Mesothelial cell of epicardium (in vitro differentiated cells): ENCODE results near the gene MEIS3. TPM values are rescaled to one million over a fixed set of nuclear protein-coding genes. Genes with fewer than 3 reads are reported as not detected.
A peak's percentile ranks its signal among the peaks of the same experiment; 100 is the strongest.

Experiments used
- DNase-seq, 2 experiments: peaks; one replicate each; pipeline ENCODE4 v3.0.0; 2021; ENCODE audit warnings: low spot score in 2 of 2; ENCODE audit not compliant: unreplicated experiment in 2 of 2
- H3K27ac Mint-ChIP-seq: 2 replicates; pipeline ENCODE4 v1.8.0; 2021; ENCODE audit warnings: mixed read lengths
- H3K27me3 Mint-ChIP-seq: 2 replicates; pipeline ENCODE4 v1.8.0; 2021; ENCODE audit warnings: low read depth, mixed read lengths
- H3K36me3 Mint-ChIP-seq: 2 replicates; pipeline ENCODE4 v1.8.0; 2021; ENCODE audit warnings: mixed read lengths
- H3K4me1 Mint-ChIP-seq: 2 replicates; pipeline ENCODE4 v1.8.0; 2021; ENCODE audit warnings: mixed read lengths
- H3K4me3 Mint-ChIP-seq: 2 replicates; pipeline ENCODE4 v1.8.0; 2021; ENCODE audit warnings: mild to moderate bottlenecking, moderate library complexity, mixed read lengths
- H3K9me3 Mint-ChIP-seq: 2 replicates; pipeline ENCODE4 v1.8.0; 2021; ENCODE audit warnings: mixed read lengths
- total RNA-seq: library from RNA; stranded (reverse); gene quantifications from 3 replicates; pipeline ENCODE4 v1.2.1, GENCODE V29; 2021
- TF ChIP-seq, protein P1 (sequence below): fragments of 200-600 bp; sonication (generic); IDR thresholded peaks from one replicate; pipeline ENCODE4 v1.5.0; 2021; ENCODE audit warnings: antibody characterized with exemption; ENCODE audit not compliant: unreplicated experiment

MEIS3 gene
- total RNA-seq, 1 donor from 2014 or later, result 273 TPM

DNA sequence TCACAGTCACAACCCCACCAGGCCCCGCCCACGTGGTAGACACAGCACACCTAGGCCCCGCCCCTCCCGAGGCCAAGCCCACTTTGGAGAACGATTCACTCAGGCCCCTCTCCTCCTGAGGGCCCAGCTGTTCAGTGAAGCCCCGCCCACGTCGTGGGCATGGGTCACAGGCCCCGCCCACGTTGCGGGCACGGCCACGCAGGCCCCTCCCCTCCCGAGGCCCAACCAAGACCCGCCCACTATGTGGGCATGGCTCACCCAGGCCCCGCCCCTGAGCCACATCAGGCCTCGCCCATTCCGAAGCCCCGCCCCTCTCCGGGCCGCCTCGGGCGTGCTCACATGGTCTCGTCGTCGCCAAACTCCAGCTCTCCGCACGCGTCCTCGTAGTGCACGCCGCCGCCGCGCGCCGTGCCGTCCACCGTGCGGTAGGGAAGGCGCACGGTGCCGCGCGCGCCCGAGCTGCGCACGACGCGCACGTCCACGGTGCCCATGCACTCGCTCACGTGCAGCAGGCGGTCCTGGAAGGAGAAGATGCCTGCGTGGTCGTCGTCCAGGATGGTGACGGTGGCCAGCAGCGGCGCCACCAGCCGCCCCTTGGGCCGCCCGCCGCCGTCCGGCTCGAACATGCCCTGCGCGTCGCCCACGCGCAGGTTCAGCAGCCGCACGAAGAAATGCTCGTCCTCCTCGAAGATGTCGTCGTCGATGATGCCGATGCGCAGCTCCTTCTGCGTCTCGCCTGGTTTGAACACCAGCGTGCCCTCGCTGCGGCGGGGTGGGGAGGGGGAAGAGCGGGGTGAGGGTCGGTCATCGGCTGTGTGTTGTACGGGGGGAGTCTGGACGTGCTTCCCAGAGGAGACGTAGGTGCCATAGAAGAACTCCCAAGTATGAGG is 28.4 kb upstream of the MEIS3 start:
- Mint-ChIP-seq H3K4me1 (peaks cover 17% of the 10 kb centered on the region), H3K36me3 (no peaks in the 10 kb centered on the region), H3K9me3 (no peaks in the 10 kb centered on the region), H3K27ac (no peak overlapping the region), H3K4me3 (peak overlapping the region; percentile 42), H3K27me3 (peaks cover 92% of the 10 kb centered on the region)
- DNase-seq, result peak; percentile 45 to 77
- TF ChIP-seq, protein P1, sequence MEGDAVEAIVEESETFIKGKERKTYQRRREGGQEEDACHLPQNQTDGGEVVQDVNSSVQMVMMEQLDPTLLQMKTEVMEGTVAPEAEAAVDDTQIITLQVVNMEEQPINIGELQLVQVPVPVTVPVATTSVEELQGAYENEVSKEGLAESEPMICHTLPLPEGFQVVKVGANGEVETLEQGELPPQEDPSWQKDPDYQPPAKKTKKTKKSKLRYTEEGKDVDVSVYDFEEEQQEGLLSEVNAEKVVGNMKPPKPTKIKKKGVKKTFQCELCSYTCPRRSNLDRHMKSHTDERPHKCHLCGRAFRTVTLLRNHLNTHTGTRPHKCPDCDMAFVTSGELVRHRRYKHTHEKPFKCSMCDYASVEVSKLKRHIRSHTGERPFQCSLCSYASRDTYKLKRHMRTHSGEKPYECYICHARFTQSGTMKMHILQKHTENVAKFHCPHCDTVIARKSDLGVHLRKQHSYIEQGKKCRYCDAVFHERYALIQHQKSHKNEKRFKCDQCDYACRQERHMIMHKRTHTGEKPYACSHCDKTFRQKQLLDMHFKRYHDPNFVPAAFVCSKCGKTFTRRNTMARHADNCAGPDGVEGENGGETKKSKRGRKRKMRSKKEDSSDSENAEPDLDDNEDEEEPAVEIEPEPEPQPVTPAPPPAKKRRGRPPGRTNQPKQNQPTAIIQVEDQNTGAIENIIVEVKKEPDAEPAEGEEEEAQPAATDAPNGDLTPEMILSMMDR, result no peak

GRCh38 chr19:47446534-47447469 is 27.5 kb upstream of the MEIS3 start:
- H3K27me3 Mint-ChIP-seq, result peaks cover 96% of the 10 kb centered on the region
- H3K36me3 Mint-ChIP-seq, result no peaks in the 10 kb centered on the region
- H3K27ac Mint-ChIP-seq, result no peak overlapping the region
- TF ChIP-seq, protein P1, result no peak
- H3K9me3 Mint-ChIP-seq, result no peaks in the 10 kb centered on the region
- peak in 1 of 2 experiments; percentile 53 for DNase-seq
- H3K4me3 Mint-ChIP-seq, result peak overlapping the region; percentile 42
- peaks cover 17% of the 10 kb centered on the region for H3K4me1 Mint-ChIP-seq

DNA sequence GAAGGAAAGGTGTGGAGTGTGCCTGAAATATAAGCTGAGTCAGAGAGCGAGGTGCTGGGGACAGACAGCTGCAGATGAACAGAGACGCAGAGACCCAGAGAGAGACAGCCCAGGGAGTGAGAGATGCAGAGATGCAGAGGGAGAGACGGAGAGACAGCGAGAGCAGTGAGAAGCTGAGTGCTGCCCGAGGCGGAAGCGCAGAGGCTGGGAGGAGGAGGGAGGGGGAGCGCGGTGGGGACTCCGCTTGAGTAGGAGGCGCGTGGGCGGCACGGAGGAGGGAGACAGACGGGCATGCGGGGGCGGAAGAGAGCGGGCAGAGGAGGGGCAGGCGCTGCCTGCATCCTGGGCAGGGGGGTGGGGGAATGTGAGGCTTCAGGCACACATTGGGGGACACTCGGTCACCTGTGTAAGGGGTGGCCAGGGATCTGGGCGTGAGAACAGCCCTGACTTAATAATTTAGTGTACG is 26.6 kb upstream of the MEIS3 start:
- peaks cover 17% of the 10 kb centered on the region for H3K4me1 Mint-ChIP-seq
- peak in 1 of 2 experiments; percentile 70 for DNase-seq
- H3K27me3 Mint-ChIP-seq, result peaks cover 94% of the 10 kb centered on the region
- H3K9me3 Mint-ChIP-seq, result no peaks in the 10 kb centered on the region
- no peak overlapping the region for H3K27ac Mint-ChIP-seq
- TF ChIP-seq, protein P1, result no peak
- no peaks in the 10 kb centered on the region for H3K36me3 Mint-ChIP-seq
- peak overlapping the region; percentile 18 for H3K4me3 Mint-ChIP-seq

DNA sequence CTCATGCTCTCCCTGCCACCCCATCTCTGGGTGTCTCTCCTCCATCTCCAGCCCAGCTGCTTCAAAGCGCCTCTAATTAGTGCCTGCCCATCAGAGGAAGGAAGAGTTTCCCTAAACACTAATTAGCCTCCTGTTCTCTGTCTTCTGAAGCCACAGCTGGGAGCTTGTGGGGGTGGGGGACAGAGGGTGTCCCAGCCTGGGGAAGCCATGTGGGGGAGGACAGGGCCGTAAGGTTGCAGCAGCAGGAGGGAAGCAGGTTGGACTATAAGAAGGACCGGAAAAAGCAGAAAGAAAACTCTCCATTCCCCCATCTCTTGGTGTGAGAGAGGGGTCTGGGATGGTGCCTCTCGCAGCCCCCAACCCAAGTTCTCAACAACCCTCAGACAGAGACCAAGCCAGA is 26.2 kb upstream of the MEIS3 start:
- Mint-ChIP-seq H3K27ac (no peak overlapping the region), H3K27me3 (peaks cover 93% of the 10 kb centered on the region), H3K4me3 (no peak overlapping the region), H3K9me3 (no peaks in the 10 kb centered on the region), H3K4me1 (peaks cover 17% of the 10 kb centered on the region), H3K36me3 (no peaks in the 10 kb centered on the region)
- no peak for DNase-seq
- TF ChIP-seq, protein P1, result no peak

DNA sequence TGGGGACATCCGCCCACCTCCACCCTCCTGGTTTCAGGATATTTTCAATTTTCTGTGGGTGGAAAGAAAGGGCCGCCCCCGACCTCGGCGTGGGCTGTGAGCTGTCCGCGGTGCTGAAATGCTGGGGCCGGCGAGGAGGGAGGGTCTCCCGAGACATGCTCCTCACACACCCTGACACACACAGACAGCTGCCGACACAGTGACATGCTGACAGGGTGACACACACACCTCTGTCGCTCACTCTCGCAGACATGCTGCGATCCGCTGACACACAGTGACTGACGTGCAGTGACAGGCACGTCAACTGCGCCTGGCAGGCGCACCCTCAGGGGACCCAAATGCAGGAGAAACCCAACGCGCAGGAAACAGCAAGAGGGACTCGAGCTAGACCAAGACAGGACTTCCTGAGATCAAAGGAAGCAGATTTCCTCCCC is 25.1 kb upstream of the MEIS3 start:
- H3K4me1 Mint-ChIP-seq, result peaks cover 17% of the 10 kb centered on the region
- H3K9me3 Mint-ChIP-seq, result no peaks in the 10 kb centered on the region
- TF ChIP-seq, protein P1, result no peak
- no peak overlapping the region for H3K27ac Mint-ChIP-seq
- no peak overlapping the region for H3K4me3 Mint-ChIP-seq
- peaks cover 87% of the 10 kb centered on the region for H3K27me3 Mint-ChIP-seq
- H3K36me3 Mint-ChIP-seq, result no peaks in the 10 kb centered on the region
- DNase-seq, result peak; percentile 50 to 74
